Umbilical cord (tissue), 1 donor: ENCODE results near the gene OR1I1. TPM values are rescaled to one million over a fixed set of nuclear protein-coding genes. Genes with fewer than 3 reads are reported as not detected.

Experiments
- total RNA-seq: library from RNA; depleted of rRNA; stranded (reverse); fragments of >200 nt; gene quantifications from one replicate; pipeline ENCODE4 v1.2.3, GENCODE V29; 2014; ENCODE audit warnings: low replicate concordance; ENCODE audit not compliant: insufficient read depth

The OR1I1 gene
- total RNA-seq, 1 donor from 2014 or later = 0.96 TPM

Other genes starting within 250 kb of the OR1I1 start
- gene OR7A5, start 247.0 kb upstream of the OR1I1 start, total RNA-seq = 9.1 TPM
- 6.3 TPM for gene OR7C1, start 247.0 kb upstream of the OR1I1 start, total RNA-seq
- gene OR7A10, start 233.3 kb upstream of the OR1I1 start, total RNA-seq = not detected
- 3.9 TPM for gene OR7A17, start 196.1 kb upstream of the OR1I1 start, total RNA-seq
- gene OR7C2, start 140.7 kb upstream of the OR1I1 start, total RNA-seq = not detected
- gene SLC1A6, start 102.3 kb upstream of the OR1I1 start, total RNA-seq = 6.7 TPM
- 0.48 TPM for gene CASP14, start 32.7 kb upstream of the OR1I1 start, total RNA-seq
- gene SYDE1, start 25.2 kb downstream of the OR1I1 start, total RNA-seq = 22.9 TPM
- gene NOTCH3, start 118.8 kb downstream of the OR1I1 start, total RNA-seq = 58.0 TPM
- gene EPHX3, start 150.2 kb downstream of the OR1I1 start, total RNA-seq = not detected